WTC11 (cell line): Measurements from ENCODE around the gene RPUSD2. TPM values are rescaled to one million over a fixed set of nuclear protein-coding genes. Genes with fewer than 3 reads are reported as not detected.

Experiments
- ATAC-seq: fragments of 200-7000 bp; cut with Tn5 transposase; 2 replicates; pipeline ENCODE4 v1.10.0; 2021; ENCODE audit warnings: mild to moderate bottlenecking, moderate library complexity
- CTCF ChIA-PET: fragments of 300-600 bp; sonication (Branson Sonifier 250); formaldehyde crosslinking; loops from one replicate; lab custom pipeline; 2021; ENCODE audit warnings: antibody characterized with exemption; lab: Charles Lee
- POLR2A ChIA-PET: fragments of 350-600 bp; sonication (Branson Sonifier 250); formaldehyde crosslinking; loops from one replicate; lab custom pipeline; 2021; ENCODE audit warnings: antibody characterized with exemption; lab: Charles Lee
- DNase-seq: peaks from one replicate; pipeline ENCODE4 v3.0.0; 2021; ENCODE audit warnings: low spot score
- H3K27ac Mint-ChIP-seq: 2 replicates; pipeline ENCODE4 v1.8.0; 2021; ENCODE audit warnings: mixed read lengths
- H3K27me3 Mint-ChIP-seq: 2 replicates; pipeline ENCODE4 v1.8.0; 2021; ENCODE audit warnings: low read depth, mild to moderate bottlenecking, moderate library complexity, mixed read lengths
- H3K36me3 Mint-ChIP-seq: 2 replicates; pipeline ENCODE4 v1.8.0; 2021; ENCODE audit warnings: mixed read lengths
- H3K4me1 Mint-ChIP-seq: 2 replicates; pipeline ENCODE4 v1.8.0; 2022; ENCODE audit warnings: mixed read lengths
- H3K4me3 Mint-ChIP-seq: 2 replicates; pipeline ENCODE4 v1.8.0; 2021; ENCODE audit warnings: mild to moderate bottlenecking, moderate library complexity, mixed read lengths
- H3K9me3 Mint-ChIP-seq: 2 replicates; pipeline ENCODE4 v1.8.0; 2021; ENCODE audit warnings: mixed read lengths
- AFF4 ChIP-seq: sonication (generic); formaldehyde crosslinking; IDR thresholded peaks from 2 replicates; pipeline ENCODE4 v1.8.1; 2023; ENCODE audit warnings: mild to moderate bottlenecking, missing genetic modification reagents, borderline replicate concordance
- ETV6 ChIP-seq: sonication (generic); formaldehyde crosslinking; IDR thresholded peaks from 2 replicates; pipeline ENCODE4 v1.8.1; 2022; ENCODE audit warnings: mild to moderate bottlenecking, missing genetic modification reagents
- FOXK1 ChIP-seq: sonication (generic); formaldehyde crosslinking; IDR thresholded peaks from 2 replicates; pipeline ENCODE4 v1.8.0; 2022; ENCODE audit warnings: mild to moderate bottlenecking, moderate library complexity, missing genetic modification reagents
- GABPB1 ChIP-seq: sonication (generic); formaldehyde crosslinking; IDR thresholded peaks from 2 replicates; pipeline ENCODE4 v1.8.1; 2023; ENCODE audit warnings: mild to moderate bottlenecking, missing genetic modification reagents
- GRHL2 ChIP-seq: fragments of 250-450 bp; sonication (Bioruptor Pico); IDR thresholded peaks from 2 replicates; pipeline ENCODE4 v1.8.0; 2022; ENCODE audit warnings: mild to moderate bottlenecking, moderate library complexity; ENCODE audit not compliant: insufficient replicate concordance, severe bottlenecking
- HMGA2 ChIP-seq: fragments of 250-450 bp; sonication (Bioruptor Pico); IDR thresholded peaks from 2 replicates; pipeline ENCODE4 v1.4.0; 2021; ENCODE audit warnings: mild to moderate bottlenecking, moderate library complexity
- HMGXB4 ChIP-seq: sonication (generic); formaldehyde crosslinking; IDR thresholded peaks from 2 replicates; pipeline ENCODE4 v1.8.1; 2023; ENCODE audit warnings: mild to moderate bottlenecking, moderate library complexity, missing genetic modification reagents
- MXD4 ChIP-seq: fragments of 250-450 bp; sonication (Bioruptor Pico); IDR thresholded peaks from 2 replicates; pipeline ENCODE4 v1.8.0; 2021; ENCODE audit warnings: mild to moderate bottlenecking, moderate library complexity, borderline replicate concordance
- NFYB ChIP-seq: sonication (generic); formaldehyde crosslinking; conservative IDR thresholded peaks from 2 replicates; pipeline ENCODE4 v1.8.0; 2022; ENCODE audit warnings: low read depth, missing genetic modification reagents
- PRRX2 ChIP-seq: fragments of 250-450 bp; sonication (Bioruptor Pico); IDR thresholded peaks from 2 replicates; pipeline ENCODE4 v1.8.0; 2021; ENCODE audit warnings: mild to moderate bottlenecking
- RELA ChIP-seq: sonication (generic); formaldehyde crosslinking; IDR thresholded peaks from 2 replicates; pipeline ENCODE4 v1.8.1; 2022; ENCODE audit warnings: missing genetic modification reagents, mild to moderate bottlenecking, borderline replicate concordance
- RORB ChIP-seq: fragments of 250-450 bp; sonication (Bioruptor Pico); IDR thresholded peaks from 2 replicates; pipeline ENCODE4 v1.9.0; 2021; ENCODE audit warnings: mild to moderate bottlenecking
- SMAD3 ChIP-seq: sonication (generic); formaldehyde crosslinking; IDR thresholded peaks from 2 replicates; pipeline ENCODE4 v1.8.0; 2022; ENCODE audit warnings: missing genetic modification reagents, mild to moderate bottlenecking, borderline replicate concordance
- TEAD1 ChIP-seq: sonication (generic); formaldehyde crosslinking; IDR thresholded peaks from 2 replicates; pipeline ENCODE4 v1.8.0; 2022; ENCODE audit warnings: mild to moderate bottlenecking, missing genetic modification reagents
- ZNF423 ChIP-seq: fragments of 250-450 bp; sonication (Bioruptor Pico); IDR thresholded peaks from 2 replicates; pipeline ENCODE4 v2.1.2; 2022; ENCODE audit warnings: mild to moderate bottlenecking, moderate library complexity
- ZNF671 ChIP-seq: fragments of 250-450 bp; sonication (Bioruptor Pico); IDR thresholded peaks from 2 replicates; pipeline ENCODE4 v1.8.0; 2021; ENCODE audit warnings: mild to moderate bottlenecking
- total RNA-seq: library from RNA; stranded (reverse); gene quantifications from 3 replicates; pipeline ENCODE4 v1.2.3, GENCODE V29; 2021
- TF ChIP-seq, protein P1 (sequence below): fragments of 250-450 bp; sonication (Bioruptor Pico); conservative IDR thresholded peaks from 2 replicates; pipeline ENCODE4 v1.9.0; 2021; ENCODE audit warnings: mild to moderate bottlenecking
- TF ChIP-seq, protein P2 (sequence below): fragments of 250-450 bp; sonication (Bioruptor Pico); IDR thresholded peaks from 2 replicates; pipeline ENCODE4 v1.9.0; 2021; ENCODE audit warnings: mild to moderate bottlenecking, borderline replicate concordance

RPUSD2 gene
- total RNA-seq, 1 experiment from 2014 or later, result 30.8 TPM

DNA sequence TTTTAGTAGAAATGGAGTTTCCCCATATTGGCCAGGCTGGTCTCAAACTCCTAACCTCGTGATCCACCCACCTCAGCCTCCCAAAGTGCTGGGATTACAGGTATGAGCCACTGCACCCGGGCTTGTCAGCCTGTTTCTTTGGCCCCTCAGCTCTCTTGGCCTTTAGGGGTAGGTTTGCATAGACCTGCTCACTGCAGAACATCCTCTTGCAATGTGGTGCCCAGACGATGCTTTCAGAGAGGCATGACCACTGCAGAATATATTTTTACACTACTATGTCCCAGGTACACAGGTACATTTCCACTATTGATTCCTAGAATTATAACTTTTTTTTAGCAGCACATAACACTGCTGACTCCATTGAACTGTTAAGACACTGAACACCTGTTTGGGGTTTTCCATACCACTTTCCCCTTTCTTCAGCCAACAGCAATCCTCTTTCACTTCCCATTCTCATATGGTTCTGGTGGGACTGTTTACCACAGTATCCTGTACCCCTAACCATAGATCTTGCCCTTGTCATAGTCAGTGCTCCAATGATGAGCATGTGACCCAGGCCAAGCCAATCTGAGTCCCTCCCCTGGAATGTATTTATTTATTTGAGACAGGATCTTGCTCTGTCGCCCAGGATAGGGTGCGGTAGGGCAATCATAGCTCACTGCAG, 25.3 kb upstream of the RPUSD2 start:
- Mint-ChIP-seq H3K27ac (no peak overlapping the region), H3K4me1 (no peaks in the 10 kb centered on the region), H3K27me3 (no peaks in the 10 kb centered on the region), H3K9me3 (no peaks in the 10 kb centered on the region), H3K36me3 (no peaks in the 10 kb centered on the region), H3K4me3 (no peak overlapping the region)
- TF ChIP-seq ZNF671 (no peak), AFF4 (CRISPR knock-in tag) (no peak), NFYB (CRISPR knock-in tag) (no peak), FOXK1 (CRISPR knock-in tag) (no peak), TEAD1 (CRISPR knock-in tag) (no peak), ZNF423 (CRISPR knock-in tag) (no peak), SMAD3 (no peak), PRRX2 (CRISPR knock-in tag) (no peak), RORB (no peak), RELA (CRISPR knock-in tag) (no peak), GRHL2 (CRISPR knock-in tag) (no peak), HMGXB4 (CRISPR knock-in tag) (no peak), ETV6 (CRISPR knock-in tag) (no peak)
- TF ChIP-seq, protein P1, sequence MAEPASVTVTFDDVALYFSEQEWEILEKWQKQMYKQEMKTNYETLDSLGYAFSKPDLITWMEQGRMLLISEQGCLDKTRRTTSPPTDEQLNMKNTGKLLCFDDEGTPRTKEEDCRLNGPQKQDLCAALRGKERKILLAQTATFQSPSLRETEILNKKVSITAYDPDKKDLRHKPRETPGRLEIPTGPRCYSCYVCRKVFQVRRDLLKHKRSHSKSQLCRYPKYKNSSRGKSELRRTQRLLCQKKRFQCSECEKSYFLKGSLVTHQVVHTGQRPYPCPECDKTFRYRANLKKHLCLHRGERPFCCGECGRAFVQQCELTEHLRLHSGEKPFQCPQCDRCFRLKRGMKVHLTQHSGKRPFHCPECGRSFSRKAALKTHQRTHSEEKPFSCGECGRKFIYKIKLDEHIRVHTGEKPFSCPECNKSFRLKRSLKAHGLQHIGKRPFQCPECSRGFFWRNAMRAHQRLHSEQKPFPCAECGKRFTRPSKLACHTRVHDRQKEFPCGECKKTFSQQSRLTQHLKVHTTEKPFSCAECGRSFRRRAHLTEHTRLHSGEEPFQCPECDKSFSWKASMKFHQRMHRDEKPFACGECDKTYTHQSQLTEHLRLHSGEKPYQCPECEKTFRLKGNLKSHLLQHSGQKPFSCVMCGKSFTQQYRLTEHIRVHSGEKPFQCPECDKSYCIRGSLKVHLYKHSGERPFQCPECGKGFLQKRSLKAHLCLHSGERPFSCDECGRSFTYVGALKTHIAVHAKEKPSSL (CRISPR knock-in tag), result no peak
- DNase-seq, result no peak
- no peak for ATAC-seq
- POLR2A ChIA-PET, result no interaction called here
- CTCF ChIA-PET, result interaction anchor here (1.0 kb wide), 1 partner anchor 21 kb away, joined by 7 read pairs; the partner anchor contains the start of gene CCDC32

- no peak for TF ChIP-seq MXD4 (CRISPR knock-in tag)
- TF ChIP-seq GABPB1 (CRISPR knock-in tag), result no peak
- TF ChIP-seq, protein P2, sequence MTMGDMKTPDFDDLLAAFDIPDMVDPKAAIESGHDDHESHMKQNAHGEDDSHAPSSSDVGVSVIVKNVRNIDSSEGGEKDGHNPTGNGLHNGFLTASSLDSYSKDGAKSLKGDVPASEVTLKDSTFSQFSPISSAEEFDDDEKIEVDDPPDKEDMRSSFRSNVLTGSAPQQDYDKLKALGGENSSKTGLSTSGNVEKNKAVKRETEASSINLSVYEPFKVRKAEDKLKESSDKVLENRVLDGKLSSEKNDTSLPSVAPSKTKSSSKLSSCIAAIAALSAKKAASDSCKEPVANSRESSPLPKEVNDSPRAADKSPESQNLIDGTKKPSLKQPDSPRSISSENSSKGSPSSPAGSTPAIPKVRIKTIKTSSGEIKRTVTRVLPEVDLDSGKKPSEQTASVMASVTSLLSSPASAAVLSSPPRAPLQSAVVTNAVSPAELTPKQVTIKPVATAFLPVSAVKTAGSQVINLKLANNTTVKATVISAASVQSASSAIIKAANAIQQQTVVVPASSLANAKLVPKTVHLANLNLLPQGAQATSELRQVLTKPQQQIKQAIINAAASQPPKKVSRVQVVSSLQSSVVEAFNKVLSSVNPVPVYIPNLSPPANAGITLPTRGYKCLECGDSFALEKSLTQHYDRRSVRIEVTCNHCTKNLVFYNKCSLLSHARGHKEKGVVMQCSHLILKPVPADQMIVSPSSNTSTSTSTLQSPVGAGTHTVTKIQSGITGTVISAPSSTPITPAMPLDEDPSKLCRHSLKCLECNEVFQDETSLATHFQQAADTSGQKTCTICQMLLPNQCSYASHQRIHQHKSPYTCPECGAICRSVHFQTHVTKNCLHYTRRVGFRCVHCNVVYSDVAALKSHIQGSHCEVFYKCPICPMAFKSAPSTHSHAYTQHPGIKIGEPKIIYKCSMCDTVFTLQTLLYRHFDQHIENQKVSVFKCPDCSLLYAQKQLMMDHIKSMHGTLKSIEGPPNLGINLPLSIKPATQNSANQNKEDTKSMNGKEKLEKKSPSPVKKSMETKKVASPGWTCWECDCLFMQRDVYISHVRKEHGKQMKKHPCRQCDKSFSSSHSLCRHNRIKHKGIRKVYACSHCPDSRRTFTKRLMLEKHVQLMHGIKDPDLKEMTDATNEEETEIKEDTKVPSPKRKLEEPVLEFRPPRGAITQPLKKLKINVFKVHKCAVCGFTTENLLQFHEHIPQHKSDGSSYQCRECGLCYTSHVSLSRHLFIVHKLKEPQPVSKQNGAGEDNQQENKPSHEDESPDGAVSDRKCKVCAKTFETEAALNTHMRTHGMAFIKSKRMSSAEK, result no peak
- TF ChIP-seq HMGA2 (CRISPR knock-in tag), result no peak
- Mint-ChIP-seq H3K27ac (no peak overlapping the region), H3K9me3 (no peaks in the 10 kb centered on the region), H3K36me3 (no peaks in the 10 kb centered on the region), H3K27me3 (no peaks in the 10 kb centered on the region), H3K4me3 (no peak overlapping the region), H3K4me1 (no peaks in the 10 kb centered on the region)
- ChIA-PET CTCF (interaction anchor here (0.6 to 1.6 kb wide), 12 partner anchors 9 to 201 kb away, joined by 3 to 12 read pairs (median 3); partner anchors contain the start of genes CCDC32, RAD51 and RPUSD2), POLR2A (no interaction called here)
- ATAC-seq (peak; percentile 75), DNase-seq (no peak)
Measured at GRCh38 chr15:40545457-40545856, 23.6 kb upstream of the RPUSD2 start.
